GM18508 (cell line): ENCODE data around the gene CKB.
A peak's percentile ranks its signal among the peaks of the same experiment; 100 is the strongest.
"Not testable (repeated sequence)": the region's sequence is repeated elsewhere in the genome, so short reads cannot be mapped to it uniquely, and the experiment has no call there.

ENCODE experiments used
- ATAC-seq: cut with Tn5 transposase; IDR thresholded peaks from one replicate; pipeline ENCODE4 v1.9.1; 2021; ENCODE audit warnings: moderate number of reproducible peaks; ENCODE audit not compliant: insufficient read depth, unreplicated experiment

CKB gene

GRCh38 chr14:103528587-103529382, 6.2 kb upstream of the CKB start, which contains the start of gene TRMT61A:
TRMT61A (plus strand) TSS chr14:103529196; CDS start chr14:103529979, 783 bp downstream.
- no peak for ATAC-seq

GRCh38 chr14:103528146-103528586, 5.5 kb upstream of the CKB start:
- no peak for ATAC-seq

DNA sequence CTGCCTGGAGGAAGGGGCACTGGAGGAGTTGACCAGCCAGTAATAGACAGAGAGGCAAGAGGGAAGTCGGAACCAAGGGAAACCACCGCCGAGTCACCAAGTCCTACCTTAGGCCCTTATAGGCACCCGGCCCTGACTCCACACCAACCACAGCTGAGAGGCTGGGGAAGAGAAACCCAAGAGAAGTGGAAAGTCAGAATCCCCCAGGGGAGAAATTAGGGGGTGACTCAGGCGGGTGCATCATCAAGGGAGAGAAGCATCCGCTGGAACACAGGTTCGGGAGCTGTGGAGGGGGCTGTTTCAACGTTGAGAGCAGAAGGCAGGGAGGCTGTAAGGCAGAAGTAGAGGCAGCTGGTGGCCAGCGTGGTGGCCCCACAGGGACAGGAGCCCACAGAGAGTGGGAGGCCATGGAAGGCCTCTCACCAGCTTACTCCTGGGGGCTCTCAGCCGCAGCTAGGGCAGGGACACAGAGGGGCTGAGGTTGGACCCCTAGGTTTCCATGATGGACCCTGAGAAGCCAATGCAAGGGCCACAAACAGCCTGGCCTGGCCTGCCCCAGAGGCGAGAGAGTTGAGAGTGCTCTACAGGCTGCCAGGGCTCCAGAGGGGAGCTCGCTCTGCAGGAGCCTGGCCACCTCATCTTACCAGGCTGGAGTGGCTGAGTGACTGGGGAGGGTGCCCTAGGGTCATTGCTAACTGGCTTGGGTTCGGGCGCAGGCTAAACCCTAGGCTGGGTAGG, 4.9 kb upstream of the CKB start:
- peak; percentile 58 for ATAC-seq

- no peak for ATAC-seq
Observed at GRCh38 chr14:103526914-103527248, 4.3 kb upstream of the CKB start.

GRCh38 chr14:103526247-103526913, 3.8 kb upstream of the CKB start:
- ATAC-seq: no peak

DNA sequence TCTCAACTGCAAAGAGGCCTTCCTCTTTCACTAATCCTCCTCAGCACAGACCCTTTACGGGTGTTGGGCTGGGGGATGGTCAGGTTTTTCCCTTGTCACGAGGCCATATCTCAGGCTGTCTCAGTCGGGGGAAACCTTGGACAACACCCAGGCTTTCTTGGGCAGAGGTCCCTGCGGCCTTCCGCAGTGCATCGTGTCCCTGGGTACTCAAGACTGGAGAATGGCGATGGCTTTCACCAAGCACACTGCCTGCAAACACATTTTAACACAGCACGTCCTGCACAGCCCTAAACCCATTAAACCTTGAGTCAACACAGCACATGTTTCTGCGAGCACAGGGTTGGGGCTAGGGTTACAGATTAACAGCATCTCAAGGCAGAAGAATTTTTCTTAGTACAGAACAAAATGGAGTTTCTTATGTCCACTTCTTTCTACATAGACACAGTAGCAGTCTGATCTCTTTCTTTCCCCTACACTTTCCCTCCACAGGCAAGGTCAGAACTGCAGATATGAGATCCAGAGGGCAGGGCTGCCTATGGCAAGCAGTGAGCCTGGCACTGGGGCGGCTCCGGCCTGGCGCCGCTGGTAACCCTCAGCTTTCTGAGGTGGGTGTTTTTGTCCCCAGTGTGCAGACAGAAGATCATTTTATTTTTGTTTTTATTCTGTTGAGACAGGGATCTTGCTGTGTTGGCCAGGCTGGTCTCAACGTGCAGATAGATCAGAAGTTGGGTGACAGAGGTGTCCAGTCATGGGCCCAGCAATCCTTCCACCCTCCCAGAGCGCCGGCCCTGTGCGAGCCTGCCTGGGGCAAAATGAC, 3.0 kb upstream of the CKB start:
- ATAC-seq: not testable (repeated sequence)

DNA sequence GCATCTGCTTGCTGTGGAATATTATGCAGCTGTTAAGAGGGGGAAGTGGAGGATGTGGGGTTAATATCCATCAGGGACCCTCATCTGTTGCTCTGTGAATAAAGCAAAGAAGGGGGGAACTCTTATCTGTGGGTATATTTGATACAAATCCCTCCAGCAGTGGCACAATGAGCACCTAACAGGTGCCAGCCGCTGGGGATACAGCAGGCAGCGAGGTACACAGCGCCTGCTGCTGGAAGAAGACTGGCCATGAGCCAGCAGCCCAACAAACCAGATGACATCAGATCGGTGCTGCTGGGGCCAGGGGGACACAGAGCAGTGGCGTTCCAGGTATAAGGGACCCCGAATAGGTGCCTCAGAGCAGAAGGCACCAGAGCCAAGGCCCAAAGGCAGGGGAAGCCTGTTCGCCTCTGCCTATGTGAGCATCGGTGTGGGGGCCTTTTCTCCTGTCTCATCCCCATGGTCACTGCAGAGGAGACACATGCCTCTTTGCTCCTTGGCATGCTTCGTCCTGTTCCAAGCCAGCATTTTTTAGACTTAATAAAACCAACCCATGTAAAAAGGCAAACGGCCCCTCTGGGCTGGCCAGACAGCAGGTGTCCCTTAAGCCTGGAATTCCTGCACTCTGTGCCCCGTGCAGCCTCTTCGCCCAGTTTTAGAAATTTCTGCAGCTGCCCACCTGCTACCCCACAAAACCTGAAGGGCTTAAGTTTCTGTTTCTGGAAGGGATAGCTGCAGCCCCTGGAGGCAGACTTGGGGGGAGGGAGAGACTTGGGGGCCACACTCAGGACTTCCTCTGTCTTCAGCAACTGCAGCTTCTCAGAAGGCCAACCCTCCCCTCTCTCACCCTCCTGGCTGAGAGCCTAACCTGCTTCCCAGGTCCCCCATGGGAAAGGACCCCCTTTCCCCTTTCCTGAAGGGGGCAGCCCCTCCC, 1.6 kb upstream of the CKB start:
- ATAC-seq: no peak

GRCh38 chr14:103523575-103523954, 935 bp upstream of the CKB start:
- ATAC-seq: no peak

DNA sequence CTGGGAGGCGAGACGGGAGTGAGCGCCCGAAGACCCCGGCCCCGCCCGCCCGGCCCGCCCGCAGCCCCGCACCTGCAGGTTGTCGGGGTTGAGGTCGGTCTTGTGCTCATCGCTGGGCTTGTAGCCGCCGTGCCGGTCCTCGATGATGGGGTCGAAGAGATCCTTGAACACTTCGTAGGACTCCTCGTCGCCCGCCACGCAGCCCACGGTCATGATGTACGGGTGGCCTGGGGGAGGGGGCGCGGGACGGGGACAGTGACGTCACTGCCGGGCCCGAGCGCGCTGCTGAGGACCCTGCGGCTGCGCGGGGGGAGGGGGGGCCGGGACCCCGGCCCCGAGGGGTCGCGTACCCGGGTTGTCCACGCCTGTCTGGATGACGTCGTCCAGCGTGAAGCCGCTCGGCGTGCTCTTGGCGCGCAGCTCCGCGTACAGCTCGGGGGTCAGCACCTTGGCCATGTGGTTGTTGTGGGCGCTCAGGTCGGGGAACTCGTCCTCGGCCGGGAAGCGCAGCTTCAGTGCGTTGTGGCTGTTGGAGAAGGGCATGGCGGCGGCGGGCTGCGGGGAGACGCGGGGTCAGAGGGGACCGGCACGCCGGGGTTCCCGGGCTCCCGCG, 573 bp downstream of the CKB start:
- no peak for ATAC-seq

DNA sequence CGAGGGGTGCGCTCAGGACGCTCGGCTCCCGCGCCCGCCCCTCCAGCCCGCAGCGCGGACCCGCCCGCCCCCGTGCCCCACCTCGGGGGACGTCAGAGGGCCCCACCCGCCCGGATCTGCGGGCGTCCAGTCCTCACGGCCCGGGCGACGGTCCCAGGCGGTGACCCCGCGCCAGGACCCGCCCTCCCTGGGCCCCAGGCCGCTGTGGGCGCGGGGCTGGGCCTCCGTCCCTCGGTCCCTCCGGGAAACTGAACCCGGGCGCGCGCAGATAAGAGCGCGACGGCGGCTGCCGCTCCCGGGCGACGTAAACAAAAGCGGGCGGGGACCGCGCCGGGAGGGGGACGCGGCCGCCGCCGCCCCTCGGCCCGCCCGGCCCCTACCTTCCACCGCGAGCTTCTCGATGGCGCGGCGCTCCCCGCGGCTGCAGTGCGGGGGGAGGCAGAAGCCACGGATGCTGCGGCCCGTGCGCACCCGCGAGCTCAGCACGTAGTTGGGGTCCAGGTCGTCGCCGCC, 1.1 kb downstream of the CKB start:
- no peak for ATAC-seq

DNA sequence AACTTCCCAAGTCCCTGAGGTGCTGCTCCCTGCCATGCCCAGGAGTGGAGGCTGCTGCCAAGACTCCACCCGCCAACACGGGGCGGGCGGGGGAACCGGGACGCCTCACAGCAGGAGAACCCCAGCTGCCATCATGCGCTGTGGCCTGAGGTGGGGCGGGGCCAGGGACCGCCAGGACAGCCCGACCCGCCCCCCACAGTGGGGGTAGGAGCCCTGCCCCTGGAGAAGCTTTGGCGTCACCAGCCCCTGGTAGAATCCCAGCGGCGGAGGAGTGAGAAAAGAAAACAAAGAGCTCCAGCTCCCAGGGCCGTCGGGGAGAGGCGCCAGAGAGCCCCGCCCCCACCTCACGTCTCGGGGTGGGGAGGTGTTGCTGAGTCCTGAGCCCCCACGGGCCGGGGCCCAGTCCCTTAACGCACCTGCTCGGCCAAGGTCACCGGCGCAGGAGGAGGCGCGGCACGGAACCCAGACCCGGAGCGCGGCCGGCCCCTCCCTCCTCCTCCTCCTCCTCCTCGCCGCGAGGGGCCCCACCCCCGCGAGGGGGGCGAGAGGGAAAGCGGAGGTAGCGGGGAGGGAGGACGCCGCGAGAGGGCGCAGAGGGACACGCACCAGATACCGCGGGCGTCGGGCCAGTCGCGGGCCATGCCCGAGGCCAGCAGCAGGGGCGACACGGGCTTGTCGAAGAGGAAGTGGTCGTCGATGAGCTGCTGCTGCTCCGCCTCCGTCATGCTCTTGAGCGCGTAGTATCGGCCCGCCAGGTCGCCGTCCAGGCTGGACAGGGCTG, 1.8 kb downstream of the CKB start:
- no peak for ATAC-seq

DNA sequence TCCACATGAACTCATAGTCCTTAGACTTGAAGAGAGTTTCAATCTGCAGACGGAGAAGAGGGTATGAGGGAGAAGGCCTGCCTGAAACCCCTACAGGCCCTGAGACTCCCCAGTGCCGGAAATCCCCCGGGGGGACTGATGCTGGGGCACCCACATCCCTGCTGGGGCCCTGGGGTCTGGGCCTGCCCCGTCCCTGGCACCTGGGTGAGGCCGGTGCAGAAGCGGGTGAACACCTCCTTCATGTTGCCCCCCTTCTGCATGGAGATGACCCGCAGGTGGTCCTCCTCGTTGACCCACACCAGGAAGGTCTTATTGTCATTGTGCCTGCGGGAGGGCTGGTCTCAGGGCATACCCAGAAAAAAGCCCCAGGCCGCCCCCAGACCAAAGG, 2.4 kb downstream of the CKB start:
- no peak for ATAC-seq

GRCh38 chr14:103519837-103520212, 2.8 kb downstream of the CKB start:
- ATAC-seq: no peak

GRCh38 chr14:103519043-103519836, 3.4 kb downstream of the CKB start:
- ATAC-seq: no peak

DNA sequence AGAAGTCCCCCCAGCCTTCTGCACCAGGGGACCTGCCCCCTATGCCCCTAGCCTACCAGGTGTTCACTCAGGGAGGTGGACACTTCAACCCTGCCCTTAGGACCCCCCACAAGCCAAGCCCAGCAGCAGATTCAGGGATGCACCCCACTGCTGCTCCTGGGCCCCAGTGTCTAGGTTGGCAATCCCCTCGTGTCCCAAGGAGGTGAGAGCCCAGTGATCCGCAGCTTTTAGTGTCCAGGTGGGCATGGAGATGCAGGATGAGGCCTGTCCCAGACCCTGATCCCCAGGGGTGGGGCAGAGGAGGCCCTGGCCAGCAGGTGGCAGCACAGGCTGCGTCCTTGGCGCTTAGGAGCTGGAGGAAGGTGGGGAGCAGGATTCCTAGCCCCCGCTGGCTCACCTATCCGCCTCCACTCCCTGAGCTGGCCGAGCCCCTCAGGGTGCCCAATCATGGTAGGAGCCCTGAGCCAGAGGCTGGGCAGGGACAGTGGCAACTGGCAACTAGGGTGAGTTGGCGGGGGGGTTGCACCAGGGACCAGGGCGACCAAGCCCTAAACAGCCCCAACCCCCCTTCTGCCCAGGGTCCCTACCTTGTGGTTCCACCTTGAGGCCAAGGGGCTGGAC, 4.1 kb downstream of the CKB start:
- no peak for ATAC-seq

DNA sequence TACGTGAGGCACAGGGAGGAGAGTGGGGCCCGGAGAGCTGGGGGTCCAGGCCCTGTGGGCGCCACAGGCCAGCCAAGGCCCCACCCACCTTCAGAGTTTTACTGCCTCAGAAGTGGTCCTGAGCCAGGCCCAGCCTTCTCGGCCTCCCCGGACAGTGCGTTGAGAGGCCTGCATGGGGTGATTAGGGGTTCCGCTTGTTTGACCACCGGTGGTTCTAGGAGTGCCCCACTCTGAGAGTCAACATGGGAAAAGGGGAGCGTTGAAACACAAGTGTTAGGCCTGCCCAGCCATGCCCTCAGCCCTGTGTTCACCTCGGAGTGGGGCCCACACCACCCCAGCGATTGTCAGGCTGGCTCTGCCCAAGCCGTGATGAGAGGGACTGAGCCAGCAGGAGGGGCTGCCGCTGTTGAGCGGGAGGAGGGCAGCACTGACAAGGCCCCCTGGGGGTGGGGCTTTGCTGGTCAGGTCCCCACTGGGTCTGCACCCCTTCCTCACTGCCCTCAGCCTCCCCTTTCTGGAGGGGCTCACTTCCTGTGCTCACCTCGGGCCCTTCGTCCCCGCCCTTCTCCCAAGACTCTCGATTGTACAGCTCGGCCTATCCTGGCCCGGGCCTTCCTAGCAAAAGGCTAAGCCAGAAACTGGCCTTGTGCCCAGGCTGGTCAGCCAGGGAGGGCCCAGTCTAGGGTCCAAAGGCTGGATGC, 4.8 kb downstream of the CKB start:
- no peak for ATAC-seq
